ENCODE data around the gene DHX38. TPM values are rescaled to one million over a fixed set of nuclear protein-coding genes. Genes with fewer than 3 reads are reported as not detected.

Gene DHX38
- total RNA-seq, 1 donor from 2014 or later: 31.6 TPM

- Histone ChIP-seq H3K4me3 (no peak overlapping the region), H3F3A (ENCODE audit: low read depth) (no peaks in the 10 kb centered on the region), H3K79me2 (ENCODE audit: low read depth) (no peaks in the 10 kb centered on the region), H4K20me1 (ENCODE audit: low read depth) (no peaks in the 10 kb centered on the region), H3K4me1 (peaks cover under 1% of the 10 kb centered on the region), H2AFZ (replicated peaks) (no peak overlapping the region), H3K4me2 (no peak overlapping the region), H3K9ac (no peak overlapping the region), H3K36me3 (no peaks in the 10 kb centered on the region), H3K27me3 (no peaks in the 10 kb centered on the region), H3K27ac (no peak overlapping the region), H3K9me3 (ENCODE audit: low read depth) (no peaks in the 10 kb centered on the region)
- TF ChIP-seq EZH2 (IDR thresholded peaks at IDR 0.05) (no peak), CTCF (IDR thresholded peaks at IDR 0.05) (no peak), EZH2phosphoT487 (IDR thresholded peaks at IDR 0.05) (no peak)
- peaks cover 6% of the 10 kb centered on the region for H3K27me3 Mint-ChIP-seq (ENCODE audit: insufficient read depth, low read depth)
- no peak overlapping the region for H3K27ac Mint-ChIP-seq
- no peak for DNase-seq (ENCODE audit: low spot score)
- no peaks in the 10 kb centered on the region for H3K9me3 Mint-ChIP-seq
- H3K4me3 Mint-ChIP-seq: no peak overlapping the region
- no peaks in the 10 kb centered on the region for H3K36me3 Mint-ChIP-seq
- H3K4me1 Mint-ChIP-seq: peaks cover 12% of the 10 kb centered on the region
These were observed 40.9 kb downstream of the DHX38 start for GRCh38 chr16:72134507-72134906.

- no peaks in the 10 kb centered on the region for H3F3A ChIP-seq (ENCODE audit: low read depth)
- TF ChIP-seq EZH2 (IDR thresholded peaks at IDR 0.05) (no peak), CTCF (IDR thresholded peaks at IDR 0.05) (no peak), EZH2phosphoT487 (IDR thresholded peaks at IDR 0.05) (no peak)
- no peaks in the 10 kb centered on the region for H3K79me2 ChIP-seq (ENCODE audit: low read depth)
- no peaks in the 10 kb centered on the region for H3K27me3 ChIP-seq
- no peak overlapping the region for H3K9ac ChIP-seq
- H3K27ac ChIP-seq: no peak overlapping the region
- no peaks in the 10 kb centered on the region for H4K20me1 ChIP-seq (ENCODE audit: low read depth)
- DNase-seq (ENCODE audit: low spot score): no peak
- no peaks in the 10 kb centered on the region for H3K36me3 ChIP-seq
- no peak overlapping the region for H2AFZ ChIP-seq (replicated peaks)
- no peak overlapping the region for H3K4me3 Mint-ChIP-seq
- H3K27me3 Mint-ChIP-seq (ENCODE audit: insufficient read depth, low read depth): peaks cover 6% of the 10 kb centered on the region
- no peak overlapping the region for H3K27ac Mint-ChIP-seq
- no peaks in the 10 kb centered on the region for H3K9me3 Mint-ChIP-seq
- no peaks in the 10 kb centered on the region for H3K4me1 ChIP-seq
- no peaks in the 10 kb centered on the region for H3K36me3 Mint-ChIP-seq
- H3K4me3 ChIP-seq: no peak overlapping the region
- H3K4me2 ChIP-seq: no peak overlapping the region
- peaks cover 21% of the 10 kb centered on the region for H3K4me1 Mint-ChIP-seq
- no peaks in the 10 kb centered on the region for H3K9me3 ChIP-seq (ENCODE audit: low read depth)
These were observed 43.9 kb downstream of the DHX38 start for GRCh38 chr16:72137380-72138063.

- Histone ChIP-seq H3K4me3 (no peak overlapping the region), H3K4me1 (no peaks in the 10 kb centered on the region), H3K9ac (no peak overlapping the region), H3K36me3 (no peaks in the 10 kb centered on the region), H4K20me1 (ENCODE audit: low read depth) (no peaks in the 10 kb centered on the region), H3K79me2 (ENCODE audit: low read depth) (no peaks in the 10 kb centered on the region), H3F3A (ENCODE audit: low read depth) (no peaks in the 10 kb centered on the region), H3K4me2 (no peak overlapping the region), H3K27ac (no peak overlapping the region), H3K9me3 (ENCODE audit: low read depth) (no peaks in the 10 kb centered on the region), H3K27me3 (no peaks in the 10 kb centered on the region), H2AFZ (replicated peaks) (no peak overlapping the region)
- H3K27ac Mint-ChIP-seq: no peak overlapping the region
- peaks cover 4% of the 10 kb centered on the region for H3K27me3 Mint-ChIP-seq (ENCODE audit: insufficient read depth, low read depth)
- DNase-seq (ENCODE audit: low spot score): no peak
- no peaks in the 10 kb centered on the region for H3K36me3 Mint-ChIP-seq
- no peak for TF ChIP-seq EZH2phosphoT487 (IDR thresholded peaks at IDR 0.05)
- no peak for TF ChIP-seq CTCF (IDR thresholded peaks at IDR 0.05)
- TF ChIP-seq EZH2 (IDR thresholded peaks at IDR 0.05): no peak
- peaks cover 21% of the 10 kb centered on the region for H3K4me1 Mint-ChIP-seq
- no peak overlapping the region for H3K4me3 Mint-ChIP-seq
- H3K9me3 Mint-ChIP-seq: no peaks in the 10 kb centered on the region
These were observed 44.5 kb downstream of the DHX38 start for GRCh38 chr16:72138064-72138572.

Data from neural progenitor cell (in vitro differentiated cells).